Liver (tissue), 3 donors: Measurements from ENCODE around the gene PRPF40A.

Experiments used
- EGR1 ChIP-seq, 2 donors: IDR thresholded peaks; 2 replicates each; pipeline ENCODE4 v1.6.1; 2016 to 2018; ENCODE audit warnings: antibody characterized with exemption in 2 of 2, low read depth in 2 of 2
- HNF4G ChIP-seq: IDR thresholded peaks from 2 replicates; pipeline ENCODE4 v1.6.1; 2016; ENCODE audit warnings: antibody characterized with exemption
- JUND ChIP-seq, 2 donors: IDR thresholded peaks; 2 replicates each; pipeline ENCODE4 v1.6.1; 2016; ENCODE audit warnings: antibody characterized with exemption in 2 of 2
- RAD21 ChIP-seq, 2 donors: IDR thresholded peaks; 2 replicates each; pipeline ENCODE4 v1.6.1; 2016; ENCODE audit warnings: antibody characterized with exemption in 2 of 2, mild to moderate bottlenecking in 2 of 2
- RXRA ChIP-seq, 2 donors: IDR thresholded peaks; 2 replicates each; pipeline ENCODE4 v1.6.1; 2017 to 2018; ENCODE audit warnings: antibody characterized with exemption in 2 of 2, mild to moderate bottlenecking in 1 of 2
- TAF1 ChIP-seq: conservative IDR thresholded peaks from 2 replicates; pipeline ENCODE4 v1.6.1; 2016; ENCODE audit warnings: antibody characterized with exemption, mild to moderate bottlenecking
- YY1 ChIP-seq: IDR thresholded peaks from 2 replicates; pipeline ENCODE4 v1.6.1; 2016; ENCODE audit warnings: antibody characterized with exemption, mild to moderate bottlenecking
- TF ChIP-seq, protein P1 (sequence below): fragments of 150-350 bp; IDR thresholded peaks from 2 replicates; pipeline ENCODE4 v1.5.1; 2017; ENCODE audit warnings: improper control_type of control experiment, low read depth, low read length; ENCODE audit not compliant: missing input control
- TF ChIP-seq, protein P2 (sequence below): IDR thresholded peaks from 2 replicates; pipeline ENCODE4 v1.6.1; 2016; ENCODE audit warnings: antibody characterized with exemption
- TF ChIP-seq, protein P3 (sequence below): IDR thresholded peaks from 2 replicates; pipeline ENCODE4 v1.6.1; 2016; ENCODE audit warnings: antibody characterized with exemption
- TF ChIP-seq, protein P4 (sequence below): IDR thresholded peaks from 2 replicates; pipeline ENCODE4 v1.6.1; 2016; ENCODE audit warnings: antibody characterized with exemption, mild to moderate bottlenecking
- donor health status: healthy.
- donor health status: healthy.

- TF ChIP-seq YY1, result no peak
- TF ChIP-seq, protein P1, sequence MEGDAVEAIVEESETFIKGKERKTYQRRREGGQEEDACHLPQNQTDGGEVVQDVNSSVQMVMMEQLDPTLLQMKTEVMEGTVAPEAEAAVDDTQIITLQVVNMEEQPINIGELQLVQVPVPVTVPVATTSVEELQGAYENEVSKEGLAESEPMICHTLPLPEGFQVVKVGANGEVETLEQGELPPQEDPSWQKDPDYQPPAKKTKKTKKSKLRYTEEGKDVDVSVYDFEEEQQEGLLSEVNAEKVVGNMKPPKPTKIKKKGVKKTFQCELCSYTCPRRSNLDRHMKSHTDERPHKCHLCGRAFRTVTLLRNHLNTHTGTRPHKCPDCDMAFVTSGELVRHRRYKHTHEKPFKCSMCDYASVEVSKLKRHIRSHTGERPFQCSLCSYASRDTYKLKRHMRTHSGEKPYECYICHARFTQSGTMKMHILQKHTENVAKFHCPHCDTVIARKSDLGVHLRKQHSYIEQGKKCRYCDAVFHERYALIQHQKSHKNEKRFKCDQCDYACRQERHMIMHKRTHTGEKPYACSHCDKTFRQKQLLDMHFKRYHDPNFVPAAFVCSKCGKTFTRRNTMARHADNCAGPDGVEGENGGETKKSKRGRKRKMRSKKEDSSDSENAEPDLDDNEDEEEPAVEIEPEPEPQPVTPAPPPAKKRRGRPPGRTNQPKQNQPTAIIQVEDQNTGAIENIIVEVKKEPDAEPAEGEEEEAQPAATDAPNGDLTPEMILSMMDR, result no peak
- no peak for TF ChIP-seq TAF1
- no peak for TF ChIP-seq JUND (IDR thresholded peaks at IDR 0.05)
- TF ChIP-seq RAD21 (IDR thresholded peaks at IDR 0.05), result no peak
- TF ChIP-seq HNF4G, result no peak
- TF ChIP-seq, protein P2, sequence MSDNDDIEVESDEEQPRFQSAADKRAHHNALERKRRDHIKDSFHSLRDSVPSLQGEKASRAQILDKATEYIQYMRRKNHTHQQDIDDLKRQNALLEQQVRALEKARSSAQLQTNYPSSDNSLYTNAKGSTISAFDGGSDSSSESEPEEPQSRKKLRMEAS, result no peak
- TF ChIP-seq, protein P3, sequence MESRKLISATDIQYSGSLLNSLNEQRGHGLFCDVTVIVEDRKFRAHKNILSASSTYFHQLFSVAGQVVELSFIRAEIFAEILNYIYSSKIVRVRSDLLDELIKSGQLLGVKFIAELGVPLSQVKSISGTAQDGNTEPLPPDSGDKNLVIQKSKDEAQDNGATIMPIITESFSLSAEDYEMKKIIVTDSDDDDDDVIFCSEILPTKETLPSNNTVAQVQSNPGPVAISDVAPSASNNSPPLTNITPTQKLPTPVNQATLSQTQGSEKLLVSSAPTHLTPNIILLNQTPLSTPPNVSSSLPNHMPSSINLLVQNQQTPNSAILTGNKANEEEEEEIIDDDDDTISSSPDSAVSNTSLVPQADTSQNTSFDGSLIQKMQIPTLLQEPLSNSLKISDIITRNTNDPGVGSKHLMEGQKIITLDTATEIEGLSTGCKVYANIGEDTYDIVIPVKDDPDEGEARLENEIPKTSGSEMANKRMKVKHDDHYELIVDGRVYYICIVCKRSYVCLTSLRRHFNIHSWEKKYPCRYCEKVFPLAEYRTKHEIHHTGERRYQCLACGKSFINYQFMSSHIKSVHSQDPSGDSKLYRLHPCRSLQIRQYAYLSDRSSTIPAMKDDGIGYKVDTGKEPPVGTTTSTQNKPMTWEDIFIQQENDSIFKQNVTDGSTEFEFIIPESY, result no peak
- TF ChIP-seq EGR1 (IDR thresholded peaks at IDR 0.05; ENCODE audit: low read depth in 2 of 2), result no peak
- TF ChIP-seq, protein P4, sequence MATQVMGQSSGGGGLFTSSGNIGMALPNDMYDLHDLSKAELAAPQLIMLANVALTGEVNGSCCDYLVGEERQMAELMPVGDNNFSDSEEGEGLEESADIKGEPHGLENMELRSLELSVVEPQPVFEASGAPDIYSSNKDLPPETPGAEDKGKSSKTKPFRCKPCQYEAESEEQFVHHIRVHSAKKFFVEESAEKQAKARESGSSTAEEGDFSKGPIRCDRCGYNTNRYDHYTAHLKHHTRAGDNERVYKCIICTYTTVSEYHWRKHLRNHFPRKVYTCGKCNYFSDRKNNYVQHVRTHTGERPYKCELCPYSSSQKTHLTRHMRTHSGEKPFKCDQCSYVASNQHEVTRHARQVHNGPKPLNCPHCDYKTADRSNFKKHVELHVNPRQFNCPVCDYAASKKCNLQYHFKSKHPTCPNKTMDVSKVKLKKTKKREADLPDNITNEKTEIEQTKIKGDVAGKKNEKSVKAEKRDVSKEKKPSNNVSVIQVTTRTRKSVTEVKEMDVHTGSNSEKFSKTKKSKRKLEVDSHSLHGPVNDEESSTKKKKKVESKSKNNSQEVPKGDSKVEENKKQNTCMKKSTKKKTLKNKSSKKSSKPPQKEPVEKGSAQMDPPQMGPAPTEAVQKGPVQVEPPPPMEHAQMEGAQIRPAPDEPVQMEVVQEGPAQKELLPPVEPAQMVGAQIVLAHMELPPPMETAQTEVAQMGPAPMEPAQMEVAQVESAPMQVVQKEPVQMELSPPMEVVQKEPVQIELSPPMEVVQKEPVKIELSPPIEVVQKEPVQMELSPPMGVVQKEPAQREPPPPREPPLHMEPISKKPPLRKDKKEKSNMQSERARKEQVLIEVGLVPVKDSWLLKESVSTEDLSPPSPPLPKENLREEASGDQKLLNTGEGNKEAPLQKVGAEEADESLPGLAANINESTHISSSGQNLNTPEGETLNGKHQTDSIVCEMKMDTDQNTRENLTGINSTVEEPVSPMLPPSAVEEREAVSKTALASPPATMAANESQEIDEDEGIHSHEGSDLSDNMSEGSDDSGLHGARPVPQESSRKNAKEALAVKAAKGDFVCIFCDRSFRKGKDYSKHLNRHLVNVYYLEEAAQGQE, result no peak
- TF ChIP-seq RXRA (IDR thresholded peaks at IDR 0.05), result no peak
These were observed 78.7 kb downstream of the PRPF40A start for GRCh38 chr2:152638590-152638989.
